SU-DHL-6 (cell line): ENCODE measurements around the gene SEC62.
A peak's percentile ranks its signal among the peaks of the same experiment; 100 is the strongest.

ENCODE experiments used
- H2AFZ ChIP-seq: fragments of 200-600 bp; sonication (generic); 2 replicates; pipeline ENCODE4 v1.6.1; 2014; ENCODE audit warnings: low read depth, mild to moderate bottlenecking, moderate library complexity, mixed read lengths, antibody characterized with exemption, low read length; ENCODE audit not compliant: severe bottlenecking
- H3F3A ChIP-seq: fragments of 200-600 bp; shearing (Covaris generic); 2 replicates; pipeline ENCODE4 v1.6.0; 2016; ENCODE audit warnings: antibody characterized with exemption, mild to moderate bottlenecking; ENCODE audit not compliant: insufficient read depth
- H3K27ac ChIP-seq: fragments of 200-600 bp; sonication (generic); 2 replicates; pipeline ENCODE4 v1.5.1; 2016; ENCODE audit warnings: low read depth, mild to moderate bottlenecking, low read length, moderate library complexity, mixed read lengths
- H3K27me3 ChIP-seq: fragments of 200-600 bp; sonication (generic), shearing (Covaris generic); 2 replicates; pipeline ENCODE4 v1.6.0; 2014; ENCODE audit warnings: mild to moderate bottlenecking, low read length
- H3K36me3 ChIP-seq: fragments of 200-600 bp; sonication (generic); 2 replicates; pipeline ENCODE4 v1.6.1; 2014; ENCODE audit warnings: mild to moderate bottlenecking, low read length, mixed read lengths
- H3K4me2 ChIP-seq: fragments of 300-600, 200-600 bp; shearing (Covaris generic), sonication (generic); 2 replicates; pipeline ENCODE4 v1.6.0; 2014; ENCODE audit warnings: low read length, low read depth, mild to moderate bottlenecking; ENCODE audit not compliant: poor library complexity, severe bottlenecking
- H3K4me3 ChIP-seq: fragments of 200-600 bp; sonication (generic); 2 replicates; pipeline ENCODE4 v1.5.1; 2014; ENCODE audit warnings: antibody characterized with exemption, low read length, mild to moderate bottlenecking, mixed read lengths; ENCODE audit not compliant: insufficient read depth, poor library complexity, severe bottlenecking
- H3K79me2 ChIP-seq: fragments of 200-600 bp; sonication (generic); 2 replicates; pipeline ENCODE4 v1.6.1; 2014; ENCODE audit warnings: mild to moderate bottlenecking, low read length, moderate library complexity; ENCODE audit not compliant: insufficient read depth
- H3K9ac ChIP-seq: fragments of 200-600 bp; sonication (generic); 2 replicates; pipeline ENCODE4 v1.7.0; 2014; ENCODE audit warnings: mild to moderate bottlenecking, low read length
- H3K9me2 ChIP-seq: fragments of 200-600 bp; sonication (generic); replicated peaks from 2 replicates; pipeline ENCODE4 v1.6.1; 2014; ENCODE audit warnings: low read length; ENCODE audit not compliant: insufficient read depth
- H3K9me3 ChIP-seq: fragments of 200-600 bp; sonication (generic); 2 replicates; pipeline ENCODE4 v1.6.1; 2014; ENCODE audit warnings: low read length, mixed read lengths; ENCODE audit not compliant: insufficient read depth
- H4K20me1 ChIP-seq: fragments of 200-600 bp; sonication (generic); 2 replicates; pipeline ENCODE4 v1.6.1; 2014; ENCODE audit warnings: low read depth, mild to moderate bottlenecking, antibody characterized with exemption, low read length, moderate library complexity, mixed read lengths
- CTCF ChIP-seq: fragments of 200-600 bp; sonication (generic); IDR thresholded peaks from one replicate; pipeline ENCODE4 v1.5.1; 2017; ENCODE audit warnings: antibody characterized with exemption, mild to moderate bottlenecking, low read length, moderate library complexity; ENCODE audit not compliant: insufficient read depth, poor library complexity, severe bottlenecking
- EZH2phosphoT487 ChIP-seq: fragments of 200-600 bp; sonication (generic), shearing (Covaris generic); conservative IDR thresholded peaks from 2 replicates; pipeline ENCODE4 v1.6.1; 2018; ENCODE audit warnings: mild to moderate bottlenecking, antibody characterized with exemption, low read length, moderate library complexity, mixed read lengths

SEC62 gene

GRCh38 chr3:169952045-169952444, 14.6 kb upstream of the SEC62 start:
- no peaks in the 10 kb centered on the region for H3K36me3 ChIP-seq
- H4K20me1 ChIP-seq = no peaks in the 10 kb centered on the region
- H3K27me3 ChIP-seq = no peaks in the 10 kb centered on the region
- no peak overlapping the region for H2AFZ ChIP-seq
- TF ChIP-seq EZH2phosphoT487 (no peak), CTCF (no peak)
- H3F3A ChIP-seq = peaks cover 79% of the 10 kb centered on the region
- peaks cover 31% of the 10 kb centered on the region for H3K79me2 ChIP-seq
- no peak overlapping the region for H3K4me3 ChIP-seq
- H3K9me3 ChIP-seq = no peaks in the 10 kb centered on the region
- H3K27ac ChIP-seq = peak overlapping the region; percentile 59
- no peak overlapping the region for H3K4me2 ChIP-seq
- no peak overlapping the region for H3K9ac ChIP-seq
- no peaks in the 10 kb centered on the region for H3K9me2 ChIP-seq

GRCh38 chr3:169953462-169954141, 13.0 kb upstream of the SEC62 start:
- no peaks in the 10 kb centered on the region for H3K36me3 ChIP-seq
- H3K9me2 ChIP-seq = no peaks in the 10 kb centered on the region
- H3K4me2 ChIP-seq = peak overlapping the region; percentile 85
- peaks cover 33% of the 10 kb centered on the region for H3K79me2 ChIP-seq
- H3F3A ChIP-seq = peaks cover 75% of the 10 kb centered on the region
- no peaks in the 10 kb centered on the region for H4K20me1 ChIP-seq
- no peaks in the 10 kb centered on the region for H3K27me3 ChIP-seq
- TF ChIP-seq EZH2phosphoT487 (no peak), CTCF (no peak)
- peak overlapping the region; percentile 87 for H3K27ac ChIP-seq
- H3K4me3 ChIP-seq = peak overlapping the region; percentile 46
- no peaks in the 10 kb centered on the region for H3K9me3 ChIP-seq
- H3K9ac ChIP-seq = peak overlapping the region; percentile 60
- H2AFZ ChIP-seq = no peak overlapping the region

GRCh38 chr3:169954142-169954756, 12.4 kb upstream of the SEC62 start:
- Histone ChIP-seq H2AFZ (no peak overlapping the region), H3K27ac (peak overlapping the region; percentile 87), H4K20me1 (no peaks in the 10 kb centered on the region), H3K9me3 (no peaks in the 10 kb centered on the region), H3K79me2 (peaks cover 33% of the 10 kb centered on the region), H3K9ac (peak overlapping the region; percentile 60), H3K27me3 (no peaks in the 10 kb centered on the region), H3K4me3 (peak overlapping the region; percentile 46), H3F3A (peaks cover 68% of the 10 kb centered on the region), H3K36me3 (no peaks in the 10 kb centered on the region), H3K4me2 (peak overlapping the region; percentile 85), H3K9me2 (no peaks in the 10 kb centered on the region)
- TF ChIP-seq EZH2phosphoT487 (no peak), CTCF (no peak)
